Effector CD4-positive, alpha-beta T cell (primary cell): ENCODE measurements around the gene ARAP1.

Source experiments
- DNase-seq: peaks from one replicate; pipeline ENCODE4 v3.0.0-alpha.2; 2020

Gene ARAP1

DNA sequence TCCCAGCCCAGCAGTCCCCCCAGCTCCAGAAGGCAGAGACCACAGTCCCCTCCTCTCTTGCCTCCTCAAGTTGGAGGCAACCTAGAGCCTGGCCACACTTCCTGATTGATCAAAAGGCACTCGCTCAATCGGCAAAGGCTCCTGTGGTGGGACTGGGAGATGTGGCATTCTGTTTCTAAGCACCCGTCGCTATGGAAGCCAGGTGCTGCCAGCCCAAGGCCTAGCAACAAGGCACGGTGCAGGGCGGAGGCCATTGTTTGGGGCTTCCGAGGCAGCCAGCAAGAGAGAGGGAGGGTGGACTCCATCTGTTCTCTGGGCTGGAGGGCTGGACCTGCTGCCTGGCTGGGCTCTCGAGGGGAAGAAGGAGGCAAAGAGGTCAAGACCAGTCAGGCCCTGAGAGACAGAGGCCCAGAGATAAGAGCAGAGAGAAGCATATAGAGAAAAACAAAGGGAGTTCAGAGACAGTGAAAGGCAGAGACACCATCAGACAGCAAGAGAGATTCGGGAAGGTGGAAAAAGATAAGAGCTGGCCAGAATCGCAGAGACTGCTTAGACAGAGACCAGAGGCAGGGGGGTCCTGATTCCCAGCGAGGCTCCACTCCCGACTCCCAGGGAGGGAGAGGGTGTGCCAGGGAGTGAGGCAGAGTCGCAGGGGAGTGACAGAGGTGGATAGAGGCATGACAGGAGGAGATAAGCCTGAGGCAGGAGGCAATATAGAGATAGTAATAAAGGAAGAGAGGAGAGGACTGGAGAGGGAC, 99.2 kb downstream of the ARAP1 start:
- no peak for DNase-seq

DNA sequence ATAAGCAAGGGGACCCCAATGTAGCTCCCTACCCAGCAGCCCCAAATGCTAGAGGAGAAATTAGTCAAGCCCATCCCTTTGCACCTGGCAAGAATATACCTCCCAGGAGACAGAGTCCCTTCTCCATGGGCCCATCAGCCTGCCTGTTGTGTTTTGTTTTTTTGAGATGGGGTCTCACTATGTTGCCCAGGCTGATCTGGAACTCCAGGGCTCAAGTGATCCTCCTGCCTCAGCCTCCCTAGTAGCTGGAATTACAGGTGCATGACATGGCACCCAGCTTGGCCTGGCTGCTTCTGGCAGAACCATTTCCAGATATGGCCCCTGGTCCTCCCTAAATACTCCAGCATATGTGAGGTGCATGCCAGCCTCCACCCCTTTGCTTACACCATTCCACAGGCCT, 100.1 kb downstream of the ARAP1 start:
- DNase-seq, result no peak

DNA sequence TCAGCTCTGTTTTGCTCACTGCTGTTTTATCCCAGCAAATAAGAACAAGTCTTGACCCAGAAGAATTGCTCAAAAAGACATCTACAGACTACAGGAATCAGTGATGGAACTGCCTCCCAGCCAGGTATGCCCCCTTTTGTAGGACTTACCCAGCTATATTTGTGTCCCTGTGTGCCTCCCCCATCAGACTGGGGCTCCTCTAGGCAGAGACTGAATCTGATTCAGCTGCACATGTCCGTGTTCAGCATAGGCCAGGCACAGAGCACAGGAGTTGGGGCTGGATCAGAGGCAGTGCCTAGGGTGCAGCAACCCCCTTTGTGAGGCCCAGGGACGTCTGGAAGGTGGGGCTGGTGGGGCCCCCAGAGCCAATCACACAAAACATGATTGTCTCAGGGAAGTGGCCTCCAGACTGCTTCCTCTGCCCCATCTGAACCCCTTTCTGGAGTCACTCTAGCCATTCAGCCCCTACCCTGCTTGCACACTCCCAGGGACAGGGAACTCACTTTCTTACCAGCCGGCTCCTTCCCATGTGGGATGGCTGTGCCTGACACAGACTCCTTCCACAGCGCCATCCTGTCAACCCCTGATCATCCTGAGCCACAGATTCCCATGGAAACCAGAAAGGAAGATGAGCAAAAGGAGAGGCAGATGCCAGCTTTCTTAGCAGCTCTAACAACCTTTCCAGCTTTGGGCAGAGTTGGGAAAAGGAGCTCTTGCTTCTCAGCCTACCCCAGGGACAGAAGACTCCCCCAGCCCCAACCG, 102.8 kb downstream of the ARAP1 start:
- DNase-seq, result no peak

- DNase-seq, result no peak
These were observed 103.6 kb downstream of the ARAP1 start for GRCh38 chr11:72648384-72649136.

GRCh38 chr11:72647882-72648281, 104.3 kb downstream of the ARAP1 start:
- DNase-seq, result no peak

DNA sequence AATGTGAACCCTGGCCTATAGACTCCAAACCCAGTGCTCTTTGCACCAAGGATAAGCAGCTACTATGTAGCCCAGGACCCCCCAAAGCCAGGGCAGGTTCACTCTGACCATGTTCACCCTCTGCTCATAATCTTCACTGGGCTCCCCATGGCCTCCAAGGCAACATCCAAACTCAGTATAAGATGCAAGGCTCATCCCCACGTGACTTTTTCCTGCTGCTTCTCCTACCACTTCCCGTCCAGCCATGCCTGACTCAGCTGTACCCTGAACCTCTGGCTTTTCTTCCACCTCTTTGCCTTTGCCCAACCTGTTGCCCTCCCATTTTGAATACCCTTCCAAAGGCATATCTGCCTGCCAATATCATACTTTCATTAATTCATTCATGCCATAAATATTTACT, 105.7 kb downstream of the ARAP1 start:
- no peak for DNase-seq

GRCh38 chr11:72646024-72646423, 106.2 kb downstream of the ARAP1 start:
- no peak for DNase-seq

DNA sequence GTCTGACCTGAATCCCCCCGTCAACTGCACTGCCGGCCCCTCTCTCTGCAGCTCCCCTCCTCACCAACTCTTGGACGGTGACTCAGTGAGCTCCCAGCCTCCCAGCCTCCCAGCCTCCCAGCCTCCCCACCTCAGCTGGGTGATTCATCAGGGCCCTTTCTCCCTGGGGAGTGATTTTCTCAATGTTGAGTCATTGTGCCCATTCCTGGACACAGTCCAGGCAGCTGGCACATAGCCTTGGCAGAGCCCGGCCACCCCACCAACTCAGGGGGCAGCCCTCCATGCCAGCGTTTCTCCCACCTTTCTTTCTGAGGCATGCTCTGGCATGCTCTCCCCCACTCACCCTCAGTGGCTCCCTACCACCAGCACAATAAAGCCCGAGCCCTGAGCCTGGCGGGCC, 108.7 kb downstream of the ARAP1 start:
- no peak for DNase-seq

DNA sequence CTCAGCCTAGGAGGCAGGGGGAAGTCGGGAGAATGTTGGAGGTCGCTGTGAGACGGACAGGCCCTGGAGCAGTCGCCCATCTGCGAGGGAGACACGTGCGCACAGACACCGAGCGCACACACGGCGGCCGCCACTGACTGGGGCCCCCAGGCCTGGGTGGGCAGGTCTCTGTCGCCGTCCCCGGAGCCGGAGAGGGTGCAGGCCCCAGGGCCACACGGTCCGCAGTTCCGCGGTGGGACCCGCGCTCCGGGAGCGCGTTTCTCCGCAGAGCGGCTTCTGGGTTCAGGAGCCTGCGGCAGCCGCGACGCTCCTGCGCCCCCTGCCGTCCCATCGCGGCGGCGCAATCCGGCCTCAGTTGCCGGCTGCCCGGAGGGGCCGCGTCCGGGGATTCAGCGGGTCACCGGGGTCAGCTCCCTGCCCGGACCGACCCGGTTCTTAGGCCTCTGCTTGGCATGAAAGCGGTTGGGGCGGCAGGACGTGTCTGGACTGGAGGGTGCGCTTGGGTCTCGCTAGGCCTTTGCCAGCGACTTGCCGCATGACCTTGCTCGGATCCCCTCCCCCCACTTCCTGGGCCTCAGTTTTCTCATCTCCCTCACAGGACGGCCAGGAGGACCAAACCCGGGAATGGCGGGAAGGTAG, 109.2 kb downstream of the ARAP1 start:
- peak; percentile 43 for DNase-seq

GRCh38 chr11:72642043-72642883, 109.9 kb downstream of the ARAP1 start:
- no peak for DNase-seq

GRCh38 chr11:72641522-72642042, 110.6 kb downstream of the ARAP1 start:
- DNase-seq, result no peak

- no peak for DNase-seq
These were observed 112.5 kb downstream of the ARAP1 start for GRCh38 chr11:72639502-72640375.

- no peak for DNase-seq
These were observed 114.3 kb downstream of the ARAP1 start for GRCh38 chr11:72637926-72638325.

- no peak for DNase-seq
These were observed 115.0 kb downstream of the ARAP1 start for GRCh38 chr11:72637198-72637597.

GRCh38 chr11:72636376-72636775, 115.8 kb downstream of the ARAP1 start:
- no peak for DNase-seq

DNA sequence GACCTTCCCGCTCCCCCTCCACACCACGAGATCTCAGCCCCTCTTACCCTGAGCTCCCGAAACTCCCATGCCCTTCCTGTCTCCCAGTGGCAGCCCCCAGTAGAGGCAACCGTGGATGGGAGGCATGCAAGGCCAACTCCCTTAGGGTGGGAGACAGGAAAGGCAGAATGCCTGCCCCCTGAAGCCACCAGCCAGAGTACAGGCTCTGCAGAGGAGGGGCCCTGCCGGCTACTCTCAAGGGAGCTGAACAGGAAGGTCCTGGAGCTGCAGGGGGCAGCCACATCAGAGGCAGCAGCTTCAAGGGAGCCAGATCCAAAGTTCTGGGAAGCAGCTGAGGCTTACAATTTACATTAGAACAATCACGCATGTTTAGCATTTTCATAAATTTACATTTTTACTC, 116.3 kb downstream of the ARAP1 start:
- DNase-seq, result no peak

GRCh38 chr11:72635309-72635915, 116.8 kb downstream of the ARAP1 start:
- no peak for DNase-seq
